Keratinocyte (primary cell): Measurements from ENCODE around the gene DEFB132. TPM values are rescaled to one million over a fixed set of nuclear protein-coding genes. Genes with fewer than 3 reads are reported as not detected.

ENCODE experiments used
- DNase-seq: peaks from one replicate; pipeline ENCODE4 v3.0.0-alpha.2; 2011; ENCODE audit warnings: low read depth, missing footprints, low spot score
- FAIRE-seq: peaks from 2 replicates; lab custom pipeline; 2011; peaks lifted over from hg19 to GRCh38; lab: Jason Lieb, UNC
- H2AFZ ChIP-seq: 2 replicates; pipeline ENCODE4 v1.6.0; 2012; ENCODE audit warnings: low read length, control low read depth, inconsistent platforms; ENCODE audit not compliant: control insufficient read depth
- H3K27ac ChIP-seq: 2 replicates; pipeline ENCODE4 v1.5.1; 2011; ENCODE audit warnings: low read length; ENCODE audit not compliant: control insufficient read depth, insufficient read depth
- H3K27me3 ChIP-seq: 3 replicates; pipeline ENCODE4 v1.6.0; 2011; ENCODE audit warnings: low read length; ENCODE audit not compliant: control insufficient read depth, insufficient read depth; ENCODE audit errors: extremely low read depth
- H3K36me3 ChIP-seq, 2 experiments: 2 replicates in 1 of 2; 3 replicates in 1 of 2; pipeline ENCODE4 v1.5.1; 2011; ENCODE audit warnings: low read length in 2 of 2, mild to moderate bottlenecking in 1 of 2; ENCODE audit not compliant: control insufficient read depth in 2 of 2, insufficient read depth in 2 of 2; ENCODE audit errors: extremely low read depth in 1 of 2
- H3K4me1 ChIP-seq: 3 replicates; pipeline ENCODE4 v1.5.1; 2011; ENCODE audit warnings: low read length; ENCODE audit not compliant: control insufficient read depth, insufficient read depth; ENCODE audit errors: extremely low read depth
- H3K4me2 ChIP-seq: 3 replicates; pipeline ENCODE4 v1.6.0; 2011; ENCODE audit warnings: low read depth, low read length; ENCODE audit not compliant: control insufficient read depth, insufficient read depth; ENCODE audit errors: extremely low read depth
- H3K4me3 ChIP-seq, 3 experiments: fragments of 200-600 bp in 1 of 3; sonication (generic) in 1 of 3; 2 replicates in 2 of 3; 3 replicates in 1 of 3; pipeline ENCODE4 v1.5.1; 2011 to 2016; ENCODE audit warnings: low read length in 3 of 3, mild to moderate bottlenecking in 3 of 3, control low read depth in 2 of 3, inconsistent platforms in 1 of 3, low read depth in 1 of 3, mixed read lengths in 1 of 3, mixed run types in 1 of 3, moderate library complexity in 1 of 3; ENCODE audit not compliant: control insufficient read depth in 2 of 3, insufficient read depth in 2 of 3; ENCODE audit errors: extremely low read depth in 1 of 3
- H3K79me2 ChIP-seq: 2 replicates; pipeline ENCODE4 v1.6.0; 2012; ENCODE audit warnings: low read length; ENCODE audit not compliant: control insufficient read depth, insufficient read depth
- H3K9ac ChIP-seq: 3 replicates; pipeline ENCODE4 v1.6.0; 2011; ENCODE audit warnings: low read length; ENCODE audit not compliant: control insufficient read depth, insufficient read depth; ENCODE audit errors: extremely low read depth
- H3K9me1 ChIP-seq: 3 replicates; pipeline ENCODE4 v1.6.0; 2011; ENCODE audit warnings: low read length; ENCODE audit not compliant: control insufficient read depth, insufficient read depth; ENCODE audit errors: extremely low read depth
- H3K9me3 ChIP-seq: 2 replicates; pipeline ENCODE4 v1.5.1; 2012; ENCODE audit warnings: low read depth, low read length; ENCODE audit not compliant: control insufficient read depth
- H4K20me1 ChIP-seq: 3 replicates; pipeline ENCODE4 v1.6.0; 2011; ENCODE audit warnings: low read length; ENCODE audit not compliant: control insufficient read depth, insufficient read depth; ENCODE audit errors: extremely low read depth
- CTCF ChIP-seq, 3 experiments: IDR thresholded peaks in 1 of 3; conservative IDR thresholded peaks in 1 of 3; optimal IDR thresholded peaks in 1 of 3; 2 replicates in 2 of 3; 3 replicates in 1 of 3; pipeline versions ENCODE3 to v1.5.1; 2011; ENCODE audit warnings: low read length in 3 of 3, mild to moderate bottlenecking in 3 of 3, moderate library complexity in 2 of 3, control low read depth in 1 of 3, inconsistent platforms in 1 of 3; ENCODE audit not compliant: insufficient read depth in 2 of 3; ENCODE audit errors: extremely low read depth in 1 of 3
- EZH2 ChIP-seq: IDR thresholded peaks from one replicate; pipeline ENCODE4 v1.6.1; 2012; ENCODE audit warnings: inconsistent platforms, mild to moderate bottlenecking, low read length, moderate library complexity
- dilution Hi-C: fragments of 300-500 bp; cut with MboI; formaldehyde crosslinking; loops from one replicate; pipeline ENCODE4 v1.7.0; 2020; ENCODE audit warnings: low sequenced_read_pairs; ENCODE audit not compliant: extremely low pct_ligation_motif_present
- polyA plus RNA-seq, 5 experiments: library from polyadenylated mRNA; depleted of rRNA in 3 of 5; stranded (reverse) in 3 of 5; stranded (forward) in 1 of 5; unstranded in 1 of 5; fragments of >200 nt; gene quantifications; 1 replicate in 1 of 5; 2 replicates in 3 of 5; 3 replicates in 1 of 5; pipeline versions ENCODE4 v1.2.1 to v1.2.3, GENCODE V29; 2011 to 2012; ENCODE audit warnings: missing spikeins in 2 of 5, low read depth in 1 of 5, low replicate concordance in 1 of 5

Gene DEFB132
- polyA plus RNA-seq, 1 donor (not counting 4 experiments of a cell fraction or from before 2014, with no cell fraction given): not detected

- H3K4me2 ChIP-seq: no peak overlapping the region
- H3K36me3 ChIP-seq: no peaks in the 10 kb centered on the region
- H3K9ac ChIP-seq: no peak overlapping the region
- no peak overlapping the region for H3K4me3 ChIP-seq
- no peaks in the 10 kb centered on the region for H4K20me1 ChIP-seq
- peaks cover 3% of the 10 kb centered on the region for H3K4me1 ChIP-seq
- H3K27me3 ChIP-seq: peaks cover 8% of the 10 kb centered on the region
- H3K9me3 ChIP-seq: no peaks in the 10 kb centered on the region
- H3K27ac ChIP-seq: no peak overlapping the region
- H3K9me1 ChIP-seq: no peaks in the 10 kb centered on the region
- no peak for DNase-seq
- dilution Hi-C loops: no loop called here
- TF ChIP-seq CTCF (optimal IDR thresholded peaks at IDR 0.05 in 1 of 3, IDR thresholded peaks at IDR 0.05 in 1 of 3, conservative IDR thresholded peaks at IDR 0.05 in 1 of 3; ENCODE audit: extremely low read depth in 1 of 3, insufficient read depth in 2 of 3, low read length in 3 of 3) (no peak), EZH2 (no peak)
- FAIRE-seq: no peak
- no peaks in the 10 kb centered on the region for H3K79me2 ChIP-seq
- H2AFZ ChIP-seq: no peak overlapping the region
Measured at GRCh38 chr20:271069-271468, 13.5 kb downstream of the DEFB132 start.

- H2AFZ ChIP-seq: no peak overlapping the region
- H3K36me3 ChIP-seq: no peaks in the 10 kb centered on the region
- H3K4me1 ChIP-seq: peaks cover 3% of the 10 kb centered on the region
- no peak overlapping the region for H3K9ac ChIP-seq
- no peak for FAIRE-seq
- dilution Hi-C loops: no loop called here
- no peak for TF ChIP-seq EZH2
- TF ChIP-seq CTCF (optimal IDR thresholded peaks at IDR 0.05 in 1 of 3, IDR thresholded peaks at IDR 0.05 in 1 of 3, conservative IDR thresholded peaks at IDR 0.05 in 1 of 3; ENCODE audit: extremely low read depth in 1 of 3, insufficient read depth in 2 of 3, low read length in 3 of 3): no peak
- DNase-seq: no peak
- no peaks in the 10 kb centered on the region for H3K9me3 ChIP-seq
- peaks cover 4% of the 10 kb centered on the region for H3K27me3 ChIP-seq
- H3K27ac ChIP-seq: no peak overlapping the region
- H3K79me2 ChIP-seq: no peaks in the 10 kb centered on the region
- no peaks in the 10 kb centered on the region for H4K20me1 ChIP-seq
- no peaks in the 10 kb centered on the region for H3K9me1 ChIP-seq
- no peak overlapping the region for H3K4me3 ChIP-seq
- H3K4me2 ChIP-seq: no peak overlapping the region
Measured at GRCh38 chr20:271528-271927, 14.0 kb downstream of the DEFB132 start.
